Progenitor cell of endocrine pancreas (in vitro differentiated cells): ENCODE data around the gene WDR62. TPM values are rescaled to one million over a fixed set of nuclear protein-coding genes. Genes with fewer than 3 reads are reported as not detected.

ENCODE experiments used
- DNase-seq: peaks from one replicate; pipeline ENCODE4 v3.0.0; 2021; ENCODE audit warnings: low spot score; ENCODE audit not compliant: unreplicated experiment
- H3K27ac Mint-ChIP-seq: 2 replicates; pipeline ENCODE4 v1.8.0; 2021; ENCODE audit warnings: mild to moderate bottlenecking, moderate library complexity, mixed read lengths
- H3K27me3 Mint-ChIP-seq: 2 replicates; pipeline ENCODE4 v1.8.0; 2021; ENCODE audit warnings: mixed read lengths
- H3K36me3 Mint-ChIP-seq: 2 replicates; pipeline ENCODE4 v1.8.0; 2022; ENCODE audit warnings: mixed read lengths; ENCODE audit not compliant: insufficient read depth
- H3K4me1 Mint-ChIP-seq: 2 replicates; pipeline ENCODE4 v1.8.0; 2021; ENCODE audit warnings: low read depth, mixed read lengths
- H3K4me3 Mint-ChIP-seq: 2 replicates; pipeline ENCODE4 v1.8.0; 2021; ENCODE audit warnings: low read depth, mild to moderate bottlenecking, moderate library complexity, mixed read lengths
- H3K9me3 Mint-ChIP-seq: 2 replicates; pipeline ENCODE4 v1.8.0; 2021; ENCODE audit warnings: low read depth, mixed read lengths
- total RNA-seq: library from RNA; stranded (reverse); gene quantifications from 2 replicates; pipeline ENCODE4 v1.2.1, GENCODE V29; 2021
- TF ChIP-seq, protein P1 (sequence below): fragments of 200-600 bp; sonication (generic); IDR thresholded peaks from one replicate; pipeline ENCODE4 v1.5.0; 2021; ENCODE audit warnings: antibody characterized with exemption, mild to moderate bottlenecking; ENCODE audit not compliant: unreplicated experiment

Gene WDR62
- total RNA-seq, 1 donor from 2014 or later = 9.2 TPM

DNA sequence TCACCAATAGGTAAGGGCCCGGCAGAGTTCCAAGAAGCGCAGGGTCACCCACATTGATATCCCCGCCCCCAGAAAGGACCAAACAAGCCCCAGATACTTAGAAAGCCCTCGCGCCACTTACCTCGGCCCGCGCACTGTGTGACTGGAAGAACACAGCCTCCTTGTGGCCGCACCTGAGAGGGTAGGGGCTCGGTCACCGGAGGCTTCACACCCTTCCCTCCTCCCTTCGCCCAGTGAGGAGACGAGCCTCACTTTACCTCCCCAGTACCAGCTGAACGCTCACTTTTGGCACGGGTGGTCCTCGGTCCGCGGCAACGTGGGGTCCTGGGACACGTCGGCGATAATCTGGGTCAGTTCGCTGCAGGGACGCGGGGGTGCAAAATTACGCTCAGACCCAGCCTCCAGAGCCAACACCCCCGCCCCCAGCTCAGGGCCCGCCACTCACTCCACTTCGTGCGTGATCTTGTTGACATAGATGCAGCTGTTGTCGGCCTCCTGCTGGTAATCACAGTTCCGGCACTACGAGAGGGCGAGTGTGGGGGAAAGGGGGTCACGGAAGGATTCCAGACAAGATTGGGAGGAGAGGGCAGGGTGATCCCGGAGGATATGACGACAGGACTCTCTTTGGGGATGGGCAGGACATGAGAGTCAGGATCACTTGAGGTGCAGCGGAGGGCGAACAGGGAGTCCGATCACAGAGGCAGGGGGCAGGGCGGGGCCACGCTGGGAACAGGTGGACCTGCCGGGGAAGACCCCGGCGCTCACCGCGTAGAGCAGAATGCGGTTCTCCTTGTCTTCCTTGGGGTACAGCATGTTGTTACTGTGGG lies 59.4 kb downstream of the WDR62 start:
- TF ChIP-seq, protein P1, sequence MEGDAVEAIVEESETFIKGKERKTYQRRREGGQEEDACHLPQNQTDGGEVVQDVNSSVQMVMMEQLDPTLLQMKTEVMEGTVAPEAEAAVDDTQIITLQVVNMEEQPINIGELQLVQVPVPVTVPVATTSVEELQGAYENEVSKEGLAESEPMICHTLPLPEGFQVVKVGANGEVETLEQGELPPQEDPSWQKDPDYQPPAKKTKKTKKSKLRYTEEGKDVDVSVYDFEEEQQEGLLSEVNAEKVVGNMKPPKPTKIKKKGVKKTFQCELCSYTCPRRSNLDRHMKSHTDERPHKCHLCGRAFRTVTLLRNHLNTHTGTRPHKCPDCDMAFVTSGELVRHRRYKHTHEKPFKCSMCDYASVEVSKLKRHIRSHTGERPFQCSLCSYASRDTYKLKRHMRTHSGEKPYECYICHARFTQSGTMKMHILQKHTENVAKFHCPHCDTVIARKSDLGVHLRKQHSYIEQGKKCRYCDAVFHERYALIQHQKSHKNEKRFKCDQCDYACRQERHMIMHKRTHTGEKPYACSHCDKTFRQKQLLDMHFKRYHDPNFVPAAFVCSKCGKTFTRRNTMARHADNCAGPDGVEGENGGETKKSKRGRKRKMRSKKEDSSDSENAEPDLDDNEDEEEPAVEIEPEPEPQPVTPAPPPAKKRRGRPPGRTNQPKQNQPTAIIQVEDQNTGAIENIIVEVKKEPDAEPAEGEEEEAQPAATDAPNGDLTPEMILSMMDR = peak; percentile 27
- Mint-ChIP-seq H3K4me3 (peak overlapping the region; percentile 95), H3K4me1 (peaks cover 18% of the 10 kb centered on the region), H3K27me3 (no peaks in the 10 kb centered on the region), H3K27ac (peak overlapping the region; percentile 98), H3K9me3 (no peaks in the 10 kb centered on the region), H3K36me3 (peaks cover 13% of the 10 kb centered on the region)
- DNase-seq = peak; percentile 44

DNA sequence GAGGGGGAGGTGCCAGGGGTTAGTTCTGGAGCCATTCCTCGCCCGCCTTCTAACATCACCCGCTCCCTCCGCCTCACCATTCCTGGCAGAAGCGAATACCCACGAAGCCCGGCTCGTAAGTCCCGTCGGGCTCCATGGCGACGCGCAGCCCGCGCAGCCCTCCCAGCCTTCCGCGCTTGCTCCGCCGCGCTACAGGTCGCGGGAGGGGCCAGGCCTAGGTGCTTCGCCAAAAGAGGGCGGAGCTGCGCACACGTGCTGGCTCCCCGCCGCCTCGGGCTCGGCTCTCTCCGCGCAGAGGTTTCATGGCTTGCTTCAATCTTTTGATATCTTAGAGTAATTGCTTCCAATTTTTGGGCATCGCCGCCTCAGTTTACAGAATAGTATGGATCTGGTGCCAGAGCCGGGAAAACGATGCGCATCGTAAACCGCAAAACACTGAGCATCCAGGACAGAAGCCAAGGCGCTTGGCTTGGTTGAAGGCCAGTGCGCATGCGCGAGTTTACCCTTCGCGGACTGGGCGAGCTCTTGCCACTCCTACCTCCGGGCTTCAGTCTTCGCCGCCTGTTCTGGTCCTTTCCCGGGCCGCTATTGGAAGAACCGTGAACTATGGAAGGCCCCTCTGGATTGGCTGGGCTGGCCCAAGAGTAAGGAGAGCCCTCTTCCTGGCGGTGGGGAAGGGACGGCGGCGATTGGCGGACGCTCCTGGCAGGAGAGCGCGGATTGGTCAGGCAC lies 60.2 kb downstream of the WDR62 start, which contains the start of gene POLR2I:
POLR2I (minus strand) TSS at position 155 of the 732 bp plus-strand sequence; CDS start at position 136, 19 bp downstream.
- no peaks in the 10 kb centered on the region for H3K27me3 Mint-ChIP-seq
- peaks cover 18% of the 10 kb centered on the region for H3K4me1 Mint-ChIP-seq
- H3K36me3 Mint-ChIP-seq = peaks cover 13% of the 10 kb centered on the region
- H3K9me3 Mint-ChIP-seq = no peaks in the 10 kb centered on the region
- H3K4me3 Mint-ChIP-seq = peak within 1 kb of the TSS; percentile 95
- H3K27ac Mint-ChIP-seq = peak within 1 kb of the TSS; percentile 98
- TF ChIP-seq, protein P1 = no peak
- DNase-seq = peak; percentile 97

DNA sequence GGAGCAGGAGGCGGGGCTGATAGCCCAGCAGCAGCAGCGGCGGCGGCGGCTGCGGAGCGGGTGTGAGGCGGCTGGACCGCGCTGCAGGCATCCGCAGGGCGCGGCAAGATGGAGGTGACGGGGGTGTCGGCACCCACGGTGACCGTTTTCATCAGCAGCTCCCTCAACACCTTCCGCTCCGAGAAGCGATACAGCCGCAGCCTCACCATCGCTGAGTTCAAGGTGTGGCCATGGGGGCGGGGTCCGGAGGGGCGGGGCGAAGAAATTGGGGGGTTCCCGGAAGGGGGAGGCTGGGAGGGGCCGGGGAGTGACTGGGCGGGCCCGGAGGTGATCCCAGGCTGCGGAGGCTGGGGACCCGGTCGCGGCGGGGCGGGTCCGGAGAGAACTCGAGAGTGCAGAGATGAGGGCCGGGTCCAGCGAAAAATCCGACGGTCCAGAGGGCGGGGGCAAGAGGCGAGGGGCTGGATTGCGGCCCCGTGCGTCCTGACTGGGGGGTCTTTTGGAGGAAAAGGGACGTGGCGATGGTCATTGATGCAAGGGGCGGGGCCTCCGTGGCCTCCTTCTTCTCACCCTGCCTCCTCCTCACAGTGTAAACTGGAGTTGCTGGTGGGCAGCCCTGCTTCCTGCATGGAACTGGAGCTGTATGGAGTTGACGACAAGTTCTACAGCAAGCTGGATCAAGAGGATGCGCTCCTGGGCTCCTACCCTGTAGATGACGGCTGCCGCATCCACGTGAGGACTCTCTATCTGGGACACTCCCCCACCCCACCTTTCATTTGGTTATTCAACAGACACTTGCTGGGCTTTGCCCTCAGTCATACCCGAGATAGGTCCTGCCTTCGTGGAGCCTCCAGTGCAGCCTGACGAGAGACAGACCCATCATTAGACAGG lies 61.0 kb downstream of the WDR62 start, which contains the start of gene TBCB:
TBCB (plus strand) TSS at position 16 of the 891 bp plus-strand sequence; CDS start at position 109, 93 bp downstream.
- peaks cover 20% of the 10 kb centered on the region for H3K4me1 Mint-ChIP-seq
- TF ChIP-seq, protein P1 = no peak
- peak; percentile 22 for DNase-seq
- peaks cover 15% of the 10 kb centered on the region for H3K36me3 Mint-ChIP-seq
- H3K27me3 Mint-ChIP-seq = no peaks in the 10 kb centered on the region
- no peaks in the 10 kb centered on the region for H3K9me3 Mint-ChIP-seq
- H3K27ac Mint-ChIP-seq = peak within 1 kb of the TSS; percentile 98
- peak within 1 kb of the TSS; percentile 95 for H3K4me3 Mint-ChIP-seq

DNA sequence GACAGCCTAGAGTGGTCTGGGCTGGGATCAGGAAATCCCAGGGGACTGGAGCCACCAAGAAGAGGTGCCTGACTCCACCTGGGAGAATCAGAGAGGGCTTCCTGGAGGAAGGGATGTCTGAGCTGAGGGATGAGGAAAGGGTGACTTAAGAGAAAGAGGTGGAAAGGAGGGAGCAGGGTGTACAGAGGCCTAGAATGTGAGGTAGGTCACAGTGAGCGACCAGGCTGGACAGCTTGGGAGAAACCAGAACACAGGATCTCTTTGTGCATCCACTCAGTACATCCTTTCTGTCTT lies 61.6 kb downstream of the WDR62 start:
- H3K27ac Mint-ChIP-seq = no peak overlapping the region
- TF ChIP-seq, protein P1 = no peak

More for the DNA sequence above, 61.6 kb downstream of the WDR62 start:
- Mint-ChIP-seq H3K36me3 (peaks cover 15% of the 10 kb centered on the region), H3K27me3 (no peaks in the 10 kb centered on the region), H3K9me3 (no peaks in the 10 kb centered on the region), H3K4me3 (peak overlapping the region; percentile 95), H3K4me1 (peaks cover 20% of the 10 kb centered on the region)
- DNase-seq = no peak
